GM19372 (cell line): ENCODE measurements around the gene CMTM1.

Experiments used
- ATAC-seq: cut with Tn5 transposase; IDR thresholded peaks from one replicate; pipeline ENCODE4 v1.9.1; 2021; ENCODE audit warnings: mild to moderate bottlenecking, low read depth, moderate library complexity; ENCODE audit not compliant: unreplicated experiment

The CMTM1 gene

DNA sequence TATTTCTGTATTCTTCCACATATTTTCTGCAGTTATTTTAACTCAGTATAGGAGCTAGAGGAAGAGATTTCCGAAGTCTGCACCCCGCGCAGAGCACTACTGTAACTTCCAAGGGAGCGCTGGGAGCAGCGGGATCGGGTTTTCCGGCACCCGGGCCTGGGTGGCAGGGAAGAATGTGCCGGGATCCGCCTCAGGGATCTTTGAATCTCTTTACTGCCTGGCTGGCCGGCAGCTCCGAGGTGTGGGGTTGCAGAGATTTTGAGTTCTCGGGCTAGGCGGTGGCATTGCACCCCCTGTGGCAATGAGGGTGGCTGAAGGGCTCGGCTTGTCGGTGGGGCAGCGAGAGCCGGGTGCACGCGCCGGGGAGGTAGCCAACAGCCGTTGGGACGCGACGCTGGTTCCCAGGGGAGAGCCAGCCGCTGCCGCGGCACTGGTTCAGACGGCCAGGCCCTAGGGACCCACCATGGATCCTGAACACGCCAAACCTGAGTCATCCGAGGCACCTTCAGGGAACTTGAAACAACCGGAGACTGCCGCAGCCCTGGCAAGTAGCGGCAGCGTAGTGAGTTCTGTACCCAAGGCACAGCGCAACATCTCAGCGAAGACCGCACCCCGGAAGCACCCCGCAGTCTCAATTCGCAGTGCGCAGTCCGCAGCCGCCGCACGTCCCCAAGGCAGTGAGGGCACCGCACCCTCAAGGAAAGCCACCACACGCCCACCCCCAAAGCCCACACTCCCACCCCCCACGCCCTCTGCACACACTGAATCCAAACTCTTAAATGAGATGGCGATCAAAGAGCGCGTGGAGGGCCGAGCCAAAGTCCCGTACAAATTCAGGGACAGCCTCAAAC lies at the start of gene CMTM1:
Gene CMTM1, plus strand, starts transcription at position 389 of the 851 bp plus-strand sequence. Its CDS starts 75 bp downstream, at position 464.
- ATAC-seq = no peak

DNA sequence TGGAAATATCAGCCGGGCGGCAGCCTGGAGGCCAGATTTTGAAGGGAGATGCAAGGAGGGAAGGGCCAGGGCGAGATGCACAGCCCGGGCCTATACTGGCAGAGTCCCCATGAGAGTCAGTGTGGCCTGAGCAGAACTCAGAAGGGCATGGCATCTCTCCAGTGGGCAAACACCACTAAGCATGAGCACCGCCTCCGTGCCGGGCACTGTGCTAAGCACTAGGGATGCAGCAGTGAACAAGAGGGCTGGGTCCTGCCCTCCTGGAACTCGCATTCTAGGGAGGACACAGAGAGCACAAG lies 49.8 kb upstream of the CMTM1 start:
- ATAC-seq = no peak

DNA sequence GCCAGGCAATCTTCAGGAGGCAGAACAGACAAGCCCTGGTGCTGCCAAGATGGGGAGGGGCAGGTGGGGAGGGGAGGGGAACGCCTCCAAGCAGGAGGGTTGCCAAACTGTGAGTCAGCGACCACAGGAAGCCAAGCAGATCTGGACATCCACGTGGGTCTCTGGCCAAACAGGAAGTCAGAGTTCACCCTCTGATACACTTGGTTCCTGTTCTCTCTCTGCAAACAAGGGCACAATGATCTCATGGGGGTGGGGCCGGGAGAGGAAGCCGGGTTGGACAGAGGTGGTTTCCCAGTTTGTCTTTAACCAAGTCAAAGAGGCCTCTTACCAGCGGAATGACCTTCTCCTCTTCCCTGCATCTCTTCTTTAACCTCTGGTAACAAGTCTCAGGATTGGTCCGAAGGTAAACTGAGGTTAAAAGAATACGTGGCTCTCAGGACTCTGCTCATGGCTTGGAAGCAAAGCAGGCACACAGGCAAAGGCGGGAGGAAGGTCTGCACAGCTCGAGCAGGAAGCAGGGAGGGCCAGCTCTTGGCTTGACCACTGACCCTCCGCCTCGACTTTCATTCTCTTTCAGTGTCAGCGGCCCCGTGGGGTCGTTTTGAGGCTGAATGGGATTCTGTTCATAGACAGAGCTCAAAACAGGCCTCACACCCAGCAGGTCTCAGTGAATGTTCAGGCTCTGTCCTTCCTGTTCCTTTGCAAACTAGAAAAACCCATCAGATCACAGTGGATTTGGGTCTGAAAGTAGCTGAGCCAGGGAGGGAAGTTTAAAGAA lies 49.2 kb upstream of the CMTM1 start:
- peak; percentile 99 for ATAC-seq

- ATAC-seq = no peak
These were observed 48.5 kb upstream of the CMTM1 start for GRCh38 chr16:66517586-66518263.

GRCh38 chr16:66519482-66520373 lies 46.5 kb upstream of the CMTM1 start:
- ATAC-seq = no peak

- ATAC-seq = no peak
These were observed 45.7 kb upstream of the CMTM1 start for GRCh38 chr16:66520406-66521170.

DNA sequence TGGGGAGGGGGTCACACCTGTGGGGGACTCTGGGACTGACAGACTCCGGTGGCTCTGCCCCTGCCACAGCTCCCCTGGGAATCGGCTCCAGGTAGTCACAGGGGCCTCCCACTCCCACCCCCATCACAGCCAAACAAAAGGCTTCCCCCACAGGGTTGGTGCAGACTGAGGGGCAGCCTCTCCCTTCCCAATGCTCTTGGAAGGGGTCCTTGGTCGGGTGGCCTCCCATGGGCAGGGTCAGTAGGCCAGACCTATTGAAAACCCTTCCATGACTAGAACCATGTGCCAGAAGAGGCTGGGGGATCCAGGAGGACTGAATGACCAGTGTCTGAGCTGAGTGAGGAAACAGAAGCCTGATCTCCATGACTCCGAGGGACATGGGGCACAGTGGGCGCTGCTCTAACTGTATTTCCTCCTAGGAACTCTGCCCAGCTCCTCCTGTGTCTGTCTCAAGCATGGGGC lies 45.0 kb upstream of the CMTM1 start:
- no peak for ATAC-seq

DNA sequence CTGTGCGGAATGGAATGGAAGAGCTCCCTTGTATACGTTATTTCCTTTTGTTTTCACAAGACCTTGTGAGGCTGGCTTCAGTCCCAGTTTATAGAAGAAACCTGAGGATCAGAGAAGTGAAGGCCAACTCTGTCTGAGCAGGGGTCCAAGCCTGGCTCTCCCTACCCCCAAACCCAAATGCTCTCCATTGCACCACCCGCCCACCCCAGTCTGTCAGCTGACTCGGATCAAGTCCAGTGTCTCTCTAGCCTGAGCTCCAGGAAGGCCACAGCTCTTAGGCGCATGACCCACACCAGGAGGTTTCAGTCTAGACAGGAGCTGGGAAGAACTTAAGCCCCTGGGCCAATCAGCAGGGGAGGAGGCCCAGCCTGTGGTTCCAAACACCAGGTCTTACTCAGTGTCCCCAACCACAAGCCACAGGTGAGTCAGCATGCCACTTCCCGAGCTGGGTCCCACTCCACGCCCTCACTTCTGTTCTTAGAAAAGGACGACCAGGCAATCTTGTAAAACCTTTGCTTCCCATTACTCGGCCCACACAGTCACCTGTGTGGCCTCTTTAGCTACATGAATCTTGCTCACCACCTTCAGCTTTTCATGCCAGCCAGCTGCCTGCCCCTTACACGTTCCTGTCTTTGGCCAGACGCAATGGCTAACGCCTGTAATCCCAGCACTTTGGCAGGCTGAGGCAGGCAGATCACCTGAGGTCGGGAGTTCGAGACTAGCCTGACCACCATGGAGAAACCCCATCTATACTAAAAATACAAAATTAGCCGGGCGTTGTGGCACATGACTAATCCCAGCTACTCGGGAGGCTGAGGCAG lies 44.1 kb upstream of the CMTM1 start:
- peak; percentile 40 for ATAC-seq

- ATAC-seq = no peak
These were observed 43.2 kb upstream of the CMTM1 start for GRCh38 chr16:66522816-66523590.

GRCh38 chr16:66523861-66524354 lies 42.3 kb upstream of the CMTM1 start:
- no peak for ATAC-seq

GRCh38 chr16:66524601-66525164 lies 41.6 kb upstream of the CMTM1 start:
- ATAC-seq = peak; percentile 67

GRCh38 chr16:66525396-66526180 lies 40.7 kb upstream of the CMTM1 start:
- ATAC-seq = no peak

GRCh38 chr16:66528294-66528693 lies 37.9 kb upstream of the CMTM1 start:
- no peak for ATAC-seq

DNA sequence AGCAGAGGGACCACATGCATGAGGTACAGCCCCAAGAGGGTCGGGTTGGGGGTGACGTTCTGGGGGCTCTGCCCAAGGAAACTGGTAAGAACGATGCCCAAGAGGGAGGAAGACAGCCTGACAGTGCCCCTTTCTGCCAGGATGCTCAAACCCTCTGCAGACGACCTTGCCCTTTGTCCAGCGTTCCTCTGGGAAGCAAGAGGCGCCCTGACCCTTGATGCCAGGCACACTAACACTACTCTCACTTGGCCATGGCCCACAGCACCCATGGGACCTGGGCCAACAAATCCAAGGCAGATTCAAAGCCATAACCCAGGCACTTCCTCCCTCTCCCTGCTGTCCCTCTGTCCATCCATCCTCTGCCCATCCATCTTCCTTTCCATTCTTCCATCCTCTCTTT lies 36.8 kb upstream of the CMTM1 start:
- ATAC-seq = no peak

DNA sequence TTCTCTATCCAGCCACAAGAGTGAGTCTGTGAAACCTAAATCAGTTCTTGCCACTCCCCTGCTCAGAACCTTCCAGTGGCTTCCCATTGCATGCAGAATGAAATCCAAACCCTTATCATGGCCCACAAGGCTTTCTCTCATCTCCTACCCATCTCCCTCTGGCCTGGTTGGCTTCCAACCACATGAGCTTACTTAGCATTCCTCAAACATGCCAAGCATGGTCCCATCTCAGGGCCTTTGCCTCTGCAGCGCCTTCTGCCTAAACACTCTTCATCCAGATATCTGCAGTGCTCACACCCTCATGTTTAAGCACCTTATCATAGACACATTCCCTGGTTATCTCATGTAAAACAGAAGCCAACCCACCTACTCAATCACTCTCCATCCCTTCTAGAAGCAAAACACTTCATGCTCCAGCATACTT lies 31.9 kb upstream of the CMTM1 start:
- no peak for ATAC-seq

DNA sequence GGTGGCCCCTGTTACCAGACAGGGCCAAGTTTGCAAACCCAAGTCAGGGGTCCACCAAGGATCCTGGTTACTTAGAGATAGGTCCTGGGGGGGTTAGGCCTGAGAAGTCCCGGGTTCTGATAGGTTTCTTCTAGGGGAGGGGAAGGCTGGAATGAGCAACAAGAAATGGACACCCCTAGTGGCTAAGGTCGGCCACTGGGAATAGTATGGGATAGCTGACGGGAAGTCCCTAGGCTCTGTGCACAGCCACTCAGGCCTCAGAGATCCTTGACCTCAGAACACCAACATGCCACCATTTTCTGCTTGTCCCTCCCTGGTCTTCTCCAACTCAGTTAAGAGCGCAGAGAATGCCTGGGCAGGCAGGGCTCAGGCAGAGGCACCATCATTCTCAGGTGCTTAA lies 29.7 kb upstream of the CMTM1 start:
- no peak for ATAC-seq

DNA sequence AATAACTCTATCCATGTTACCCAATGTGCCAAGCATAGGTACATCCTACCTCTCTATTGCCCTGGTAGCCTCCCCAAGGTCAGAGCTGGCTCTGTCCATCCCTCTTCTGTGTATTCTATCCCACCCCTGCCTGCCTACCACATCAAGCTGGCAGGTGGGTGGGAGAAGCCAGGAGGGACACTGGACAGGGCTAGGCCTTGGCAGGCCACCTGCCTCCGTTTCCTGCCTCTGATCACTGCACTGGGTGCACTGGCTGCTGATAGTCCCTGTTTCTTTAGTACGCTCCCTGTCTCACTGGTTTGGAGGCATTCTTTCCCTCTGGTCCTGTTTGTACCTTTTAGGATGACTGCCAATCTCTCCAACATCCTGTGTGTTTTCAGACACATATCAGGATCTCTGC lies 29.0 kb upstream of the CMTM1 start:
- ATAC-seq = no peak
